NCI-H2196 treated with DMSO at 0.1 percent for 48 hours (cell line): ENCODE data around the gene NUDT6.
A peak's percentile ranks its signal among the peaks of the same experiment; 100 is the strongest.
"Not testable (repeated sequence)": the region's sequence is repeated elsewhere in the genome, so short reads cannot be mapped to it uniquely, and the experiment has no call there.

Experiments used
- DNase-seq: peaks from one replicate; lab custom pipeline; 2025; ENCODE audit not compliant: unreplicated experiment; lab: John Stamatoyannopoulos, UW

Gene NUDT6, protein sequence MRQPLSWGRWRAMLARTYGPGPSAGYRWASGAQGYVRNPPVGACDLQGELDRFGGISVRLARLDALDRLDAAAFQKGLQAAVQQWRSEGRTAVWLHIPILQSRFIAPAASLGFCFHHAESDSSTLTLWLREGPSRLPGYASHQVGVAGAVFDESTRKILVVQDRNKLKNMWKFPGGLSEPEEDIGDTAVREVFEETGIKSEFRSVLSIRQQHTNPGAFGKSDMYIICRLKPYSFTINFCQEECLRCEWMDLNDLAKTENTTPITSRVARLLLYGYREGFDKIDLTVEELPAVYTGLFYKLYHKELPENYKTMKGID

DNA sequence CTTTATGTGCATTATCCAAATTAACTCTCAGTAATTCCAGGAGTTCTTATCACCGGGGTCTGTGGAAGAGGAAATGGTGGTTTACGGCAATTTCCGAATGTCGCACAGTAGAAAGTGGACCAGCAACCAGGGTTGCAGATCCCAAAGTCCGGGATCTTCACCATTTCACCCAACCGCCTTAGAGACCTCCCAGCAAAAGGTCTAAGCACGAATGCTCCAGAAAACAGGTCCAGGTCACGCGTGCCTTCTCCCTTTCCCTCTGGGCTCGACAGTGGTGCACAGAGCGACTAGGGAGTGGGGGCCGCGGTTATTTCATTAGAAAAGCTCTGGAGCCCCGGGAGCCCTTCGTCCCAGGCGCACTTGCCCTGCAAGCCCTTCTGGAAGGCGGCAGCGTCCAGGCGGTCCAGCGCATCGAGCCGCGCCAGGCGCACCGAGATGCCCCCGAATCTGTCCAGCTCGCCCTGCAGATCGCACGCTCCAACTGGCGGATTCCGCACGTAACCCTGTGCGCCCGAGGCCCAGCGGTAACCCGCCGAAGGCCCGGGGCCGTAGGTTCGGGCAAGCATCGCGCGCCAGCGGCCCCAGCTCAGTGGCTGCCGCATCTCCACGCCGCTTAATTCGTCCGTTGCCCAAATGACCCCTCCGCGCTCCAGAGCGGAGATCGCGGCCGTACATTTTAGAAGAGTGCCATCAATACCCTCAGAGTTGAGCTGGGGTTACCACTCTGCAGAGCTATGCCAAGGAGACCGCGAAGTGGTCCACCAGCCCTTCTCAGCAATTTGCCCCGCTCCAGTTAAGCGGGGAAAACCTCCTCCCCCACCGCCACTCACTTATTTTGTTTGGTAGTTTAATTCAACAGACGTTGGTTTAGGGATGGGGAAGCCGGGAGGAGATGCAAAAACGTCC is at the start of gene NUDT6:
Gene NUDT6 (minus strand): TSS at position 627 of the 906 bp plus-strand sequence. CDS start 25 bp downstream, at position 602.
- DNase-seq = no peak

DNA sequence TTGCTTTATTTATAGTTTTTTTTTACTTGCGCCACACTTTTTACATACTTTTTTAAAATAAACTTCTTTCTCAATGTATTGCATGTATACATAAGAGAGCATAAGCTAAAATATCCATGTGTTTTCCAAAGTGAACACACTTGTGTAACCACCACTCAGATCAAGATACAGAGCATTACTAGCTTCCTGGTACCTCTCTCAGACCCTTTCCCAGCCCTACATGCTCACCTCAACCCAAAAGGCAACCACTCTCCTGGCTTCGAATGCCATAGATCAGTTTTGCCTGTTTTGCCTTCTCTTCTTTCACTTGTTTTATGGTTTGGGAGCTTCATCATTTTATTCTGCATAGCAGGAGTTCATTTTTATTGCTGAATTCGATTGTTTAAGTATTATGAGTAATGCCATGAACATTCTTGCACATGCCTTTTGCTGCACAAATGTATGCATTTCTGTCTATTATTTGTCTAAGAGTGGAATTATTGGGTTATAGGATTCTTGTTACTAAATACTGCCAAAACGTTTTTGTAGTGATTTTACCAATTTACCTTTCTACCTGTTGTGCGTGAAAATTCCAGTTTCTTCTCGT is 45.9 kb upstream of the NUDT6 start:
- DNase-seq = no peak

DNA sequence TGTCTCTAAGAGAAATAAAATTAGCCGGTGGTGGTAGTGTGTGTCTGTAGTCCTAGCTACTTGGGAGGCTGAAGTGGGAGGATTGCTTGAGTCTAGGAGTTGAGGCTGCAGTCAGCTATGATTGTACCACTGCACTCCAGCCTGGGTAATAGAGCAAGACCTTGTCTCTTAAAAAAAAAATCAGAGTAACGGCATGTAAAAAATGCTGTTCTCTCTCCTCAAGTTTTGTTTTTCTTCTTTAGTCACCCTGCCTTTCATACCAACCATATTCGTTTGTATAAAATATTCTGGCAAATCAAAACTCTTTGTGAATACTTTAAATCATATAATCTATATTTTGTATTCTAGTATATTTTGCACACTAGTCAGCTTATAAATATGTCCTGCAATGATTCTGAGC is 44.8 kb upstream of the NUDT6 start:
- DNase-seq = no peak

DNA sequence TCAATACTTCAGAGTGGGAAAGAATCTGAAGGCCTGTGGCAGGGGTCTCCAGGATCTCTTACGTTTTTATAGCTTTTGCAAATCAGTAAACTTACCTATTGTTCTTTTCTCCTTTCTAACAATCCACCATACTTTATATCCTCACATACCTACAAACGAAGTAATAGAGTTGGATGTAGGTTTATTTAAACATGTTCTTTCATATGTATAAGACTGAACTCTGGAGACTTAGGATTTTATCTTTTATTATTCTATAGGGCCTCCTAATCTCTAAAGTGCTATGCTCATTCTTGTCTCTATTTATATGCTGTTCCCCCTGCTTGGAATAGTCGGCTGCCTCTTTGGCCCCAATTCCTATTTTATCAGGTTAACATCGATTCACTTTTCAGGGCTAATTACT is 43.8 kb upstream of the NUDT6 start:
- no peak for DNase-seq

DNA sequence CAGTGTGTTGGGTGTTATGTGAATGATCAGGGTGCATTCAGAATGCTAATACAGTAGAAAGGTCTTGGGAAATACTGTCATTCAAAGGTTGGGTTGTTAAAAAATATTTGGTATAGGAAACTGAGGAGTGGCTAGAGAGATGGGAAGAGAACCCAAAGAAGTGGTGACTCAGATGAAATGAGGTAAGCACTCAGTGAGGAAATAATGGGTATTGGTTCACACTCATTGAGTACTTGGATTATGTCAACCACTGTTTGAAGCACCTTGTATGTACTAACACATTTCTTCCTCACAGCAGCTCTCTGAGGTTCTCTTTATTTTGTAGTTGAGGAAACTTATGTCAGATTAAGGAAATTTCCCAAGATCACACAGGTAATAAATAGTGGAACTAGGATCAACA is 40.8 kb upstream of the NUDT6 start:
- no peak for DNase-seq

DNA sequence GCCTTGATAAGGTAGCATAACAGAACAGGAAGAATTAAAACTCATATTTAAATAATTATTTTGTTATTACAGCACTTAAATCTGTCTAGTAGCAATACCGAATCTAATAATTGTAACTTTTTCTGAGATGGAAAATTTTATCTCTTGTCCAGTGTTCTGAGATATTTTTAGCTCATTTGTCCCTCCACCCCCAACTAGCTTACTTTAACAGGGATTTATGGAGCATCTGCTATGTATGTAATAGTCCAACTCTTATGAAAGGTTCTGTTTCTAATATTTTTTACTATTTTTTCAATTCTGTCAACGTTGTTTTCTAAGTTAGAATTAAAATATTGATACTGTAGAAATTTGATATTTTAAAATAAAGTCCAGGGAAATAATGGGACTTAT is 38.2 kb upstream of the NUDT6 start:
- DNase-seq = no peak

DNA sequence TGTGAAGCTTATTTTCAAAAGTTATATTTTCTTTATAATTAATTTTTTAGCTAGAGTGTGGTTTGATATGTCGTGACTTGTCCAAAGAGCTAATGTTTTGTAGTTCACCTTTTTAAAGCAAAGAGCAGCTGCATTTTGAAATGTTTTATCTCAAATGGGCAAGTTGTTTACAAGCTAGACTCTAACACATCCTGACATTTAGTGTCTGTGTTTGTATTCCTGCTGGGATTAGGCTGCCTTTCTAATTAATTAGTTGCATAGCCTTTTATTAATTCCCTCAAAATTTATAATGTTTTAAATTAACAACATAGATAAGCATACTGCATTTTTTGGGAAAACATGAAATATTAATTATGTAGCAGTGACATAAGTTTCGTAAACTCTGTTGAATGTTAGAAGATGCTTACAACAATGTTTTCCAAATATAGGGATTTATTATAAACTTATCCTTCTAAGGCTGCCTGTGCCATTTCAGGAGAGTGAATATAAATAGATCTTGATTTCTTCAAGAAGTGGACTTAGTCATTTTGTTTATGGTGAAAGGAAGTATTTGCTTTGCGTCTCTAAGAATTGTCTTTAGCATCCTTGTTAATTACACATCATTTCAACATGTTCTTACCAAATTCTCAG is 37.7 kb upstream of the NUDT6 start:
- no peak for DNase-seq

DNA sequence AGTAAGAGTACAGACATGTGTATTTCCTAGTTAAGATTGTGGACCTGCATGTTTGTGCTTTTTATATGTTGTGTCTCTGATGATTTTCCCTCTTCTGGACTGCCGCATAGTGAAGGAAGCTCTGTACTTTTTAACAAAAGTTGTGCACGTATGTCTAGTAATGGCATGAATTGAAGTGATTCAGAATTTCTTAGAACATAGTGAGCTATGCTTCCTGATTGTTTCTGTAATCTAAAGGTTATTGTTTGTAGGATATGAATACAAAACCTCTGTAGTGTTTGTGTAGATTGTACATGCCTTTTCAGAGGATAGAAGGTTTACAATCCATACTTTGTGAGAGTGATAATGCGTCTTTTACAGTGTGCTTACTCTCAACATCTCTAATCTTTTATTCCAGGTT is 37.0 kb upstream of the NUDT6 start:
- no peak for DNase-seq

DNA sequence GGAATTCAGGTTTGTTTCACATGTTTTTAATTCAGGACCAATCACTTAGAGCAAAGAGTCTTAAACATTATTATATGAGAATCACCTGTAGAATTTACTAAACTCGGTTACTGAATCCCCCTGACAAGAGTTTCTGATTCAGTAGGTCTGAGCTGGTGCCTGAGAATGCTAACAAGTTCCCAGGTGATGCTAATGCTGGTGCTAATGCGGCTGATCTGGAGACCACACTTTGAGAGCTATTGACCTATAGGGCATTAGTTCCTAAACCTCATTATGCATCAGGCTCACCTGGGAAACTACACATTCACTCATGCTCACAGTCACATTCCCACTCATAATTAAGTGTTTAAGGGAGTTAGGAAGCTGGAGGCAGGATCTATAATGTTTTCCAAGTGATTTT is 36.1 kb upstream of the NUDT6 start:
- no peak for DNase-seq

DNA sequence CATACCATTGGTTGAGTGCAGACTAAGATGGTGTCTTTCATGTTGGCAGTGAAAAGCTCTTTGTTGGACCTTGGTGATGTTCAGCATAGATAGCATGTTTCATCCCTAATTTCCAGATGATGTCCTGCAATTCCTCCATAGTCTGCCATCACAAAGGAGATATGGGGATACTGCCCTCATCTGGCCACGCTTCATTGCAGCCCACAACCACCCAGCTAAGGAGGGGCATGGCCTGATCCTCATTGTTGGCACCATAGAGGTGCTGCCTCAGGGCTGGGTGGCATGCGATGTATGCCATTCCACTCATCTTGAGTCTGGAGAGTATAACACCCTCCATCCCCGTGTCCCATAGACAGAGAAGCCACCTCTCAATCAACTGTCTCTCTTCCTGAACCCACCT is 31.5 kb upstream of the NUDT6 start:
- DNase-seq = no peak

DNA sequence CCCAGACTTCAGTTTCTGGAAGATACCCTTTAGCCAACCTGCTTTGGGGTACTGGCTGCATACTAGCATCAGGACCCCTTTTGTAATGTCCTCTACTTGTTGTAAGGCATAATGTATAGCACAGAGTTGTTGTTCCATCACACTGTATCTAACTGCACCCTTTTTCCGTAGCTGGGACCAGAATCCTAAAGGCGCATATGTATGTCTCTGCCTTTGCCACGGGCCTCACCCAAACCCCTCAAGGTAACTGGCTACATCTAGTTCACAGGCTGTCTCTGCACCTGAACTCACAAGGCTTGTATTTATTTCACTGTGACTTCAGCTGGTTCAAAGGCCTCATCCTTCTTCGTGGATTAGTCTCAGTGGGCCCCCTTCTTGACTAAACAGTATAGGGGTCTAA is 29.6 kb upstream of the NUDT6 start:
- no peak for DNase-seq

DNA sequence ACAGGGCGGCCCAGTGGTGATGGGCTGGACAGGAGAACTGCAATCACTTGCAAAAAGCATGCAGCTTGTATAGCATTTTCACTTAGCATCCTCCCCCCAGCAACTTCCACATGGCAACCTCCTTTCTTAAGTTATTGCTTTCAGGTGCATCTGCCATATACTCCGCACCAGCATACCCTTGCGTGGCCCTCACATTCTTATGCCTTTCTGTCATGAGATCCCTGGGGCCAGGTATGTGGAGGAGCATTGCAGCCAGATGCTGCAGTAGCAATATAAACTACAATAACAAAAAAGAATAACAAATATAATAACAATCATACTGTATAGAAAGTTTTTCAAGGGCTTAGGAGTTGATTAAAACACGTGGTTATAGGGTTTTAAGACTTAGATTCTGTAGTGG is 26.3 kb upstream of the NUDT6 start:
- DNase-seq = no peak

DNA sequence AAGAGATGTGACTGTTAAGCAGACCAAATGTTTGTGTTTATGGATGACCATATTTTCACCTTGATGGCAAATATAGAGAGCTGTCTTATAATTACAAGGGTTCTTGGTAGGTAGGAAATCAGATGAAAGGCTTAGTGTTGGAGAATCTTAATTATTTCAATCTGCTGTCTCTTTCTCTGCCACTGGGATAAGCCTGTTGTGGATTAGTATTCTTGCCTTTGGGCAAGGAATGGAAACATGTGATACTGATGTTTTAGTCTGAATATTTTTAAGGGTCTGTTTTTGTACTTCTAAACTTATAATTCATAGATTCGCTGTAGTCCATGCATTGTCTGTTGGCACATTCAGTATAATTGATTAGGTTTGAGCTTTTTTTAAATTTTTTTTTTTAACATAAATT is 23.7 kb upstream of the NUDT6 start:
- DNase-seq = no peak

DNA sequence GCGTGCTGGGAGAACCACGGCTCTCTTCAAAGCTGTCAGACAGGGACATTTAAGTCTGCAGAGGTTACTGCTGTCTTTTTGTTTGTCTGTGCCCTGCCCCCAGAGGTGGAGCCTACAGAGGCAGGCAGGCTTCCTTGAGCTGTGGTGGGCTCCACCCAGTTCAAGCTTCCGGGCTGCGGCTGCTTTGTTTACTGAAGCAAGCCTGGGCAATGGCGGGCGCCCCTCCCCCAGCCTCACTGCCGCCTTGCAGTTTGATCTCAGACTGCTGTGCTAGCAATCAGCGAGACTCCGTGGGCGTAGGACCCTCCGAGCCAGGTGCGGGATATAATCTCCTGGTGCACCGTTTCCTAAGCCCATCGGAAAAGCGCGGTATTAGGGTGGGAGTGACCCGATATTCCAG is 22.7 kb upstream of the NUDT6 start:
- DNase-seq = not testable (repeated sequence)

DNA sequence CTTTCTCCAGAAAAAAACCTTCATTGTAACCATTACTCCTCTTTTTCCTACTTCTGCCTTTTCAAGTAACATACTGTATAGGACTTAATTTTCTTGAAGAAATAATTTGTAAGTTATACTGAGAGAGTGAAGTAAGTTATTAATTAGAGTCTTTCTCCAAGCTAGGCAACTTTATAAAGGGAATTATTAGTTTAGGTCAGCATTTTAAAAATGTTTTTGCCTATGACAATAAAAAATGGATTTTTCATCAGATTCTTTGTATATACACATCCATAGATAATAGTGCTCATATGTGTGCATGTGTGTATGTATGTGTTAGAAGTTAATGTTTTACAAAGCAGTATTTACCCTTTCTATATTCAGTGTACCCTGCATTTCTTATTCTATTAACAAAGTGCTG is 10.4 kb upstream of the NUDT6 start:
- no peak for DNase-seq

DNA sequence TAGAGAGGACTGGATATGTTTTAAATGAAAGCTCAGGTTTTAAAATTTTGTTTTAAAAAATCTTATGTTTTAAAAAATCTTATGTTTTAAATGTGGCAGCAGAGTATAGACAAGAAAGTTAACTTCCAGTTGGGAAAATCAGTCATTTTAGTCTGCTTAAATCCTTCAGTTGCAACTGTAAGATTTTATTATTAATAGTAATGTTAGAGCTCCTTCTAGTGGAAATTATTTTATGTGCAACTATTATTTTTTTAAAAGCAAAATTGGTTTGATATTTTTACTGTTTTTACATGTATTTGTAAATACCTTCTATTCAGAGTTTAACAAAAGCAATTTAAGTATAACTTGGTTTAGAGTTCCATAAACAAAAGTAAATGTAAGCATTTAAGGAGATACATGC is 8.5 kb upstream of the NUDT6 start:
- no peak for DNase-seq

DNA sequence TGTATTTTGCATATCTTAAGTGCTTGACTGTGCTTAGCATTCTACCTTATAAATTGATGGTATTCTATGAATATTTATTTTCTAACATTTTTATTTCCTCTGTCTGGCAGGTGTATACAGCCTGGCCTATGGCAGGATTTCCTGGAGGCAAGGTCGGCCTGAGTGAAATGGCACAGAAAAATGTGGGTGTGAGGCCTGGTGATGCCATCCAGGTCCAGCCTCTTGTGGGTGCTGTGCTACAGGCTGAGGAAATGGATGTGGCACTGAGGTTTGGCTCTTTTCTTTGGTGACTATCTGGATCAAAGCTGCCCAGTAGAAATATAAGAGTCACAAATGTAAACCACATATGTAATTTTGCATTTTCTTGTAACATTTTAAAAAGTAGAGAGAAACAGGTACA is 6.5 kb upstream of the NUDT6 start:
- no peak for DNase-seq

DNA sequence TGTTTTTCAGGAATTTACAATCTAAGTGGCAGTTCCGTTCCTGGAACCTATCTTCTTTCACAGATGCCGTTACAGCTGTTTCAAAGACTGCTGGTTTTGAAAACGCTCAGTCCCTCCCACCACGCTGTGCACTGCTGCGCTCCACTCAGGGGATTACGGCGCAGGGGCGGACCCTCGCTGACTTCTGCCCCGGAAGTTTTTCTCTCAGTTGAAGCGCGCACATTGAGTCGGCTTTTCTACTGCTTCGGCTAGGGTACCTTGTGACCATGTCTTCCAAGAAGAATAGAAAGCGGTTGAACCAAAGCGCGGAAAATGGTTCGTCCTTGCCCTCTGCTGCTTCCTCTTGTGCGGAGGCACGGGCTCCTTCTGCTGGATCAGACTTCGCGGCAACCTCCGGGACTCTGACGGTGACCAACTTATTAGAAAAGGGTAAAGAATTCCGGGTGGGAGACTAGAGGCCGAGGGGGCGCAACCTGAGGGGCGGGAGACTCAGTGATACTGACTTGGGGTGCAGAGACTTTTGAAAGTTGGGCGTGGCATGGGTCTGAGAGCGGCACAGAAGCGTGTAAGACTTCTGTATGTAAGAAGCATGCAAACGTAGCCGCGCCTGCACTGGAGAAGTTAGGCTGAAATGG is 597 bp upstream of the NUDT6 start:
- DNase-seq = peak; percentile 35

DNA sequence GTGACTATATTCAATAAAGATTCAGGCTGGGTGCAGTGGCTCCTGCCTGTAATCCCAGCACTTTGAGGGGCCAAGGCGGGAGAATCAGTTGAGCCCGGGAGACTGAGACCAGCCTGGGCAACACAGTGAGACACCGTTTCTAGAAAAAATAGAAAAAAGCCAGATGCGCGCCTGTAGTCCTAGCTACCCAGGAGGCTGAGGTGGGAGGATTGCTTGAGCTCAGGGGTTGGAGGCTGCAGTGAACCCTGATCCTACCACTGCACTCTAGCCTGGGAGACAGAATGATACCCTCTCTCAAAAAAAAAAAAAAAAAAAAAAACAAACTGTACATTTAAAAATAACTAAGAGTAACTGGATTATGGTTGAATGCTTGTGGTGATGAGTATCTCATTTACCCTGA is 1.1 kb downstream of the NUDT6 start:
- DNase-seq = no peak

DNA sequence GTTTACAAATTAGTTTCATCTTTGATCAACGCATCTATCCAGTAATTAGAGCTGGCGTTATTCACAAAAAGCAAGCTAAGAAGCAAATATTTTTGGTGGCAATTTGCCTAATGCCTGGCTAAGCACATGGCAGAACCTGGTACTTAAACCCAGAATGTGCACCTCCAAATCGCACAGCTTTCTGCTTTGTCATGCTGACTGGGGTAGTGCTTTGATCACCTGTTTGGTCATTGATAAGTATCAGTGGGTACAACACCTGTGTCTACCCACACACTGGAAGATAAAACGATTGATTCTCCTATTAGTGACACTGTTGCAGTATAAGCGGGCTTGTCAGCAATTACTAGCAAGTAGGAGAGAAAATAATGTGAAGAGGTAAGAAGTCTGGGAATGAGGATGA is 1.9 kb downstream of the NUDT6 start:
- no peak for DNase-seq

DNA sequence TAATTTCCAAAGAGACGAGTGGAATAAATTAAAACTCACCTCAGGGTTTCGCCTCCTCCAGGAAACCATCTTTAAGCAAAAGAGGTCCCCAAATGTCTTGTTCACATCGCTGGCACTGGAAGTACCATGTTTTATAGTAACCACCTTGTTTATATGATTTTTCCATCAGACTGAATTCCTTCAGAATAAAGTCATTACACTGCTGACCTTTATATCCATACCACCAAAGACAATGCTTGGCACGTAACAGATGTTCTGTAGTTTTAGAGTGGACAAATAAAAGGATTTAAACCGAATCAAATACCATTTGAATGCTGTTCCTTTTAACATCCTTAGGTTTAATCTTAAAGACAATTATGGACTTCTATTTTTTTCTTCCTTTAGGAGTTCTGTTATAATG is 4.7 kb downstream of the NUDT6 start:
- no peak for DNase-seq
